HTR-8/SVneo (cell line): Measurements from ENCODE around the gene HARBI1.

Source experiments
- DNase-seq: peaks from one replicate; pipeline ENCODE4 v3.0.0; 2011; ENCODE audit warnings: low spot score, mixed read lengths; ENCODE audit not compliant: insufficient read length
- FAIRE-seq: peaks from 2 replicates; lab custom pipeline; 2011; peaks lifted over from hg19 to GRCh38; lab: Jason Lieb, UNC

Gene HARBI1

GRCh38 chr11:46557684-46558151, 59.3 kb downstream of the HARBI1 start:
- no peak for DNase-seq
- no peak for FAIRE-seq

- DNase-seq (no peak), FAIRE-seq (no peak)
These were observed 61.6 kb downstream of the HARBI1 start for GRCh38 chr11:46555267-46556054.

DNA sequence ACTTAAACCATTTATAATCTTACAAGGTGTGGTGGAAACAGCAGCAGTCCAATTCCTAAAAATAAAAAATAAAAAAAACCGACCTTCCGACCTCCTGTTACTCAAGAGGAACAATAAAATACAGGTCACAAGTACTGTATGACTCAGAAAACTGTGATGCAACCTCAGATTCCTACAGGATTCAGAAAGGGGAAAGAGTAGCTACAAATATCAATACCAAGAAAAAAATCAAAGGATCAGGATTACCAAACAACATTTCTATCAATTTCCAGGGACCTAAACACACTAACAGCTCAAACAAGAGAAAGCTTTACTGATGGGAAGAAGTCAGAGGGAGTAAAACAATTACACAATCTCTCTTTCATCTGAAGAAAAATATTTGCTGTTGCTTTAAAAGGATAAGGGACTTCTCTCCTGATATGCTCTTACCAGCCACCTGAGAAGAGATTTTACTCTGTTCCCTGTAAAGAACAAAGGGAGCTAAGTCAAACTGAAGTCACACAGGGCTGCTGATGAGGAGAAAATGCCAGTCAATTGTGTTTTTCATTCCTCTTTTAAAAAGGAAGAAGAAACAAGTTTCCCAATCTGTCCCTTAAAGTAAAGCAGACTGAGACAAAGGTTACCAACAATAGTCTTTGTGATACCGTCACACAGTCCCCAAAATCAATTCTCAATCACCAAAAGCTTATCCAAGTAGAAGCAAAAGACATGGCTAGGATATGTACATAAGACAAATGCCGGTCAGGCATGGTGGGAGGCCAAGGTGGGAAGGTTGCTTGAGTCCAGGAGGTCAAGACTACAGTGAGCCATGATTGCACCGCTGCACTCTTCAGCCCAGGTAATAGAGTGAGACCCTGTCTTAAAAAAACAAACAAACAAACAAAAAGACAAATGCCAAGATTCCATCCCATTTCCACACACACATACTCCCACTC, 62.5 kb downstream of the HARBI1 start:
- DNase-seq = peak; percentile 71
- no peak for FAIRE-seq

DNA sequence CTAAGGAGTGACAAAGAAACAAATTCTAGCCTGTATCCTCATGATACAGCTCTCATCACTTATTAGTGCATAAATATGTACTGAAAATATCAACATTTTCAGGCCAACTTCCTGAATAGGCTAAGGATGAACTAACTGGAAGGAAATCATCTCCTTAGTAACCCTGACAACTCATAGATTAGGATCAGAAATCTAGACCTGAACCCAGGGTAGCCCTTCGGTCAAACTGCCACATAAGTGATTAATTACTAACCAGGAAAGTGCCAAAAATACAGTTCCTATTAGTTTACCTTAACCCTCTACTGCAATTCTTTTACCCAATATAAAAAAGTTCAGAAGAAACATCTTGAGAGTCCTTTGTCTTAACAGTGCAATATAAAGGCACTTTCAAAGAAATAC, 63.2 kb downstream of the HARBI1 start:
- FAIRE-seq = no peak
- peak; percentile 39 for DNase-seq
